ENCODE results near the gene PRKCE.
"Not testable (repeated sequence)": the region's sequence is repeated elsewhere in the genome, so short reads cannot be mapped to it uniquely, and the experiment has no call there.

PRKCE gene

DNA sequence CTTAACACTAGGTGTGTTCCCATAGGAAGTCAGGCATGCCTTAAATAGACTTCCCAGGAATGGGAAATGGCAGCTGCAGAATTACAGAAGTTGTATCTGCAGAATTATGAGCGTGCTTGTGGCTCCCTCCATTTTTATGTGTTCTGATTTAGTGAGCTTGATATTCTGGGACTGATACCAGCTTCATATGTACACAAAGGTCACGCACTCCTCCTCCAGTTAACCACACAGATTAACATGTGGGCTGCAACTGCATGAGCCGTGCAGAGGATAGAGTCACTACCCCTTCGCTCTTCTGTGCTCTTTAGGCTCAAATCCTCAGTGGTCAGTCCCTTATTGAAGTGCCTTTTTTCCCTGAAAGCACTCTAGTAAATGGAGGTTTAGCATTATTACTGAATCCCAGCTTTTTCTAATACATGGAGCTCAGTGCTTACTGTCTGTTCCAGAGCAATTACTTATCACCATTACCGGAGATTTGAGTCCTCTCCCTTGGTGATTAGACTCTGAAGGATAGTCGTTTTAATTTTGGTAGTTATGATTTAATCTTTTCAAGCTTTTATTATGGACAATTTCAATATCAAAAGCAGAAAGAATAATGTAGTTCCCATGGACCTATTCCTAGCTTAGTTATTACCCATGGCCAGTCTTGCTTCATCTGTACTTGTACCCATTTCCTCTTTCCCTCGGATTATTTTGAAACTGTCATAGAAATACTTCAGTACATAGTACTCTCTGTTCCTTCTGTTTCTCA is 238.3 kb downstream of the PRKCE start:
- no peak for DNase-seq (ENCODE audit: low read depth)

GRCh38 chr2:45890371-45890646 is 238.8 kb downstream of the PRKCE start:
- DNase-seq (ENCODE audit: low read depth) = not testable (repeated sequence)

DNA sequence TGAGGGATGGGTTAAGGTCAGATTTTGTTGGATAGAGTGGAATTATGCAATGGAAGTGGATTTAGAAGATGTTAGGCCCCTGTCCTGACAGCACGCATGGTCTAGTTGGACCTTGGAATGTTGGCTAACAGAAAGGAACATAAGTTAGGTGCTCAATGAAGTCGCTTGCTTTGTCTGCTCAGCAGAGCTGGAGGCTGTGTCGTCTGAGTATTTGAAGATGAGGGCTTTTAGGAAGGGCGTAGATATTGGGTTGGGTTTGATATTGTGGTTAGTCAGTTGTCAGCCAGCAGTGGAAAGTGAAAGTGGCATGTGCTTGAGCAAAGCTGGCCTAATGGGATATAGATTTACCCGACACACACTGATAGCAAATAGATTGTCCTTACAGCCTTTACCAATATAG is 239.3 kb downstream of the PRKCE start:
- no peak for DNase-seq (ENCODE audit: low read depth)

- DNase-seq (ENCODE audit: low read depth) = no peak
These were observed 240.4 kb downstream of the PRKCE start for GRCh38 chr2:45891719-45892424.

DNA sequence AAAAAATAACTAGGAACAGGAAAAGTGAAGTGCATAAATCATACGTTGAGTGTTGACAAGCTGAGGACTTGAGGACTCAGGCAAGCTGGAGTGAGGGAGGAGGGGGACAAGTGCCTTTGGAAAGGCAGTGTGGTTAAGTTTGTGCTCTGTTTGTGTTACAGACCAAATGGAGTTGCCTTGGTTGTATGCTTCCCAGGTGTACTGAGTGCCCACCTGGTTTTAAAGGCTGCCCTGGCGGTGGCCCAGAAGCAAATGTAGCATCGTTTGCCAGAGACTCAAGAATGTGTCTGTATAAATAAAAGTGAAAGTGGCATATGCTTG is 240.9 kb downstream of the PRKCE start:
- DNase-seq (ENCODE audit: low read depth) = no peak

- DNase-seq (ENCODE audit: low read depth) = no peak
These were observed 241.3 kb downstream of the PRKCE start for GRCh38 chr2:45892757-45893156.

DNA sequence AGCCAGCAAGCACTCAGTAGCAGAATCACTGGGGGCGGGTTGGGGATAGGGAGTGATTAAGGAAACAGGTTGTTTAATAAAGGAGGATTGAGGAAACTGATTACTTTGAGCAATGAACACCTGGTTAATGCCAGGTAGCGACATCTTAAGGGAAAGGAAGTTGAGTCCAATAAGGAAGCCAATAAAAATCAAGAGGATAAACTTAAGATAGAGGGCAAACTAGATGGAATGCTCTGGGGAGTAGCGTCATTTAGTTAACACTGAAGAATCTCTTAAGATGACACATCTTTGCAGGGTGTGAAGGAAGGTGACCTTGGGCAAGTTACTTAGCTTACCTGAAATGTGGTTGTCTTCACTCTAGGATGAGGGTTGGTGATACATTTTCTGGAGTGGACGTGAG is 242.7 kb downstream of the PRKCE start:
- DNase-seq (ENCODE audit: low read depth) = no peak

GRCh38 chr2:45895241-45895861 is 243.9 kb downstream of the PRKCE start:
- DNase-seq (ENCODE audit: low read depth) = no peak

- no peak for DNase-seq (ENCODE audit: low read depth)
These were observed 244.8 kb downstream of the PRKCE start for GRCh38 chr2:45896311-45896710.

DNA sequence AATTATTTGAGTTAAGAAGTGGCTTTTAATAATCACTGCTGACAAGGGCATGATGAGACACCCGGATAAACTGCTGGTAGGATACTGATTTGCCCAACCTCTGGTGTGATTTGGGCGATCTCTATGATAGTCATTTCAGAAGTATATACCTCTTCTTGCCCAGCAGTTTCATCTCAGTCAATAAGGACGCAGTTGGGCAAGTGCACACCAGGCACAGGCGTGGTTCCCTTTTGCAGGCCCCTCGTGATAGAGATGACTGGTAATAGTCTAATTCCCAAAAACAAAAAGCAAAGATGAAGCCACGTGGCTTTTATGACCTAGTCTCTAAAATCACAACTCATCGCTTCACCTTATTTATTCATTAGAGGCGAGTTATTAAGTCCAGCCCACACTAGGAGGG is 246.4 kb downstream of the PRKCE start:
- DNase-seq (ENCODE audit: low read depth) = no peak

DNA sequence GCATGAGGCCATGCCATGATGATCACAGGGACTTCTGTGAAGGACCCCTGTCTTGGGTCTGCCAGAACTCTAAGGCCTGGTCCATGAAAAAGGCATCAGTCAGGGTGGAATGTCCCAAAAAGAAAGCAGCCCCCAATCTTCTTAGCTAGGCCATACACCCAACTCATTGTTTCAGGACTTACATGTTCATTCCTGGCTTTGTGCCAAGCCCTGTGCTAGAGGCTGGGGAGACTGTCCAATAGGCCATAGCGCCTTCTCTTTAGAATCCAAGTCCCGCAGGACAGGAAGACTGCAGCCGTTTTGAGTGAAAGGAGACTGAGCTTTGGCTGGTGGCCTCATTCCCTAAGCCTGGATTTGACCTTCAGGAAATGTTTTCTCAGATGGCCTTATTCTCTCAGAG is 247.3 kb downstream of the PRKCE start:
- DNase-seq (ENCODE audit: low read depth) = no peak

DNA sequence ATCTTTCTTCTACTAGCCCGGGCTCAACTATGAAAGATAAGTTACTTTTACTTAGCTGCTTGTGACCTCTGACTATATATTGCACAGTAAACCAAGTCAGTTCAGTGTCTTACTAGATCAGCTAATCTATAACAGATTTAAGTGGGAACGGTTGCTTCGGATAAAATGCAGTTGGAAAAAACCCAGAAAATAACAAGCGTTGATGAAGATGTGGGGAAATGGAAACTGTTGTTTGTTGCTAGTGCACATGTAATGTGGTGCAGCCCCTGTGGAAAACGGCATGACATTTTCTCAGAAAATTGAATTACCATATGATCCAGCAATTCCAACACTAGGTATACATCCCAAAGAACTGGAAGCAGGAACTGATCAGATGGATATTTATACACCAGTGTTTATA is 248.5 kb downstream of the PRKCE start:
- DNase-seq (ENCODE audit: low read depth) = no peak

DNA sequence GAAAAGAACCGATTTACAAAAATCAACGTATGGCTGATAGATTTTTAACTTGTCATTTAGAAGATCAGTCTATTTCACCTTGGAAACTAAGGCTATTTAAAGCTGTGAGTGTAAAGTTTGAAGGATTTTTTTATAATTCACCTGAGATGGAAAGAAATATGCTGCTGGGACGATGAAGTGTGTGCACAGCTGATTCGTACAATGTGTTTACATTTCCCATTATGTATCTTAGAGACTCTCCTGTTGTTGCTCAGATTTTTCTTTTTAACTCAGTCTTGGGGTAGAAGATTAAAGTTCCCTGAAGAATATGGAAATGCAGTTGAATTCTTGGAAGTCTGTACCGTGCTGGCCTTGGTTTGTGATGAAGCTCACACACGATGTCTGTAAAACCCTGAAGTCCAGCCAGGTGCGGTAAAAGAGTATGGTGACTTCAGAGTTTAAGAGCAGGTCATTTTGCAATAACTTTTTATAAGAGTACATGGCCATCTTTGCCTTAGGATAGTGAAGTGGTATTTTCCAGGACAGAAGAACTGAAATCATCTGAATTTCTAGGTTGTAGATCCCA is 250.1 kb downstream of the PRKCE start:
- no peak for DNase-seq (ENCODE audit: low read depth)

- DNase-seq (ENCODE audit: low read depth) = no peak
These were observed 250.9 kb downstream of the PRKCE start for GRCh38 chr2:45902380-45902779.

GRCh38 chr2:45902781-45903375 is 251.4 kb downstream of the PRKCE start:
- no peak for DNase-seq (ENCODE audit: low read depth)

GRCh38 chr2:45904267-45904945 is 252.9 kb downstream of the PRKCE start:
- DNase-seq (ENCODE audit: low read depth) = no peak

DNA sequence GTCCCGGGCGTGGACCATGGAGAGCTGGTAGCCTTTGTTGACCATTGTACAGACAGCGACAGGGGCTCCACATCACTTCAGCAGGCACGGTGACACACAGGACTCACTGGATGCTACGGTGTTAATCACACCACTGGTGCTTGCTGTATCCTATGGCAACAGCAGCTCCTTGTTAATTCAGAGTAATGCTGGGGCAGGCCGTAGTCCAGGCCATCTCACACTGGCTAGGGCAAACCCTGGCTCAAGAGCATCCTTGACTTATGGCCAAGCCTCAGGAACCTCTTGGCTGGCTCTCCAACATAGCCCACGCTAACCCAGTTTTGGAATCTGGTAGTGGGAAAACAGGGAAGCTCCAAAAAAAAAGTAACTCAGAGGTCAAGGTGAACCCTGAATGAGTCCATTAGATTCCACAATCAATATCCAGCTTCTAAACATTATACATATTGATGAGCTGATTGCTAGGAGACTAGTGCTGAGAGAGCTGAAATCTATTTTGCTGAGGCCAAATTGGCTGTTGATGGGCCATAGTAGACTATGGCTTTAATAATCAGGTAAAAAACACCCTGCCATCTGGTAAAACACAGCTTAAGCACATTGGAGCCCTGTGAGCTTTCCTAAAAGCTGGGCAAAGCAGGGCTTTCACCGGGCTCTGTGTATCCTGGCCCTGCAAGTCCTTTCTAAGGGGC is 253.6 kb downstream of the PRKCE start:
- DNase-seq (ENCODE audit: low read depth) = no peak

- no peak for DNase-seq (ENCODE audit: low read depth)
These were observed 254.1 kb downstream of the PRKCE start for GRCh38 chr2:45905632-45905958.

- no peak for DNase-seq (ENCODE audit: low read depth)
These were observed 256.1 kb downstream of the PRKCE start for GRCh38 chr2:45907592-45907991.

DNA sequence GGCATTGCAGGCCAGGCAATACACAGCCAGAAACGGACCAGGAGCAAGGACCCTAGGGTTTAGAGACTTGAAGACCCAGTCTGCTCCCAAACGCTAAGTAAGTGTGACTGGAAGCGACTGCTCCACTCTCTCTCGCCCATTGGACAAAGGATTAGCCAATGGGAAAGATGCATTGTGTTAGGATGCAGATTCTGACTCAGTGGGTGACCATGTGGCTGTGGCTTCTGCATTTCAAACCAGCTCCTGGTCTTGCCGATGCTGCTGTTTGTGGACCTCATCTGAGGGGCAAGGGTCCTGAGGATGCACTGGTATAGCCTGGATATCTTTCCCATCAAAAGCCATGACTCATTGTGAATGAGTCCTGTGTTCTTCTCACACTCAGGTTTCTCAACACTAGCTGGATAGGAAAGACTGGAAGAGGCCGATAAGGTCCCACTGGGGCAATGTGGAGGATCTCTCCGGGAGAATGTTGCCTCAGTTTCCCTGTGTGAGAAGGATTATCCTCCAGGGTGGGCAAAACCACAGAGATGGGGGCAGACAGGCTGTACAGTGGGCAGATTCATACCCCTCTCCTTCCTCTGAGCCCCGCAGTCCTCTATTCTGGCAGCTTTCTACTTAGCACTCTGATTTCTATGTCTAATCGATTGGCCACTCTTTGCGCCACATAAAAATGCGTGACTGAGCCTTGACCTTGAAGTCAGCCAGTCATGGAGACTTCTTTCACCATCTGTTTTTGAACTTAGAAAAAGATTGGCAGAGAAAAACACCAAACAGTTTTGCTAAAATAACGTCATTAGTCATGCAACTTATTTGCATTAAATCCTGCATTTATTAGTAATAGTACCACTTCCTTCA is 257.1 kb downstream of the PRKCE start:
- no peak for DNase-seq (ENCODE audit: low read depth)

- no peak for DNase-seq (ENCODE audit: low read depth)
These were observed 257.7 kb downstream of the PRKCE start for GRCh38 chr2:45909171-45909565.

All from HS-27A (cell line).